ENCODE results near the gene LYZL1. TPM values are rescaled to one million over a fixed set of nuclear protein-coding genes. Genes with fewer than 3 reads are reported as not detected.

LYZL1 gene
- total RNA-seq, 1 experiment from 2014 or later: not detected

- H4K20me1 ChIP-seq (ENCODE audit: insufficient read depth): no peaks in the 10 kb centered on the region
- no peak overlapping the region for H3K9ac ChIP-seq (ENCODE audit: low read length)
- H3K79me2 ChIP-seq (ENCODE audit: insufficient read depth, low read length): no peaks in the 10 kb centered on the region
- no peaks in the 10 kb centered on the region for H3K4me1 ChIP-seq (ENCODE audit: control insufficient read depth in 1 of 2, insufficient read depth in 2 of 2, low read length in 2 of 2)
- ChIA-PET RAD21 (ENCODE audit: low non-redundant PET in 1 of 2, low total read pairs in 2 of 2, uncharacterized antibody in 2 of 2, unreplicated experiment in 2 of 2) (no interaction called here), POLR2A (no interaction called here), CTCF (no interaction called here)
- no peaks in the 10 kb centered on the region for H3K9me3 ChIP-seq (ENCODE audit: control insufficient read depth in 1 of 2, insufficient read depth in 1 of 2, low read depth in 1 of 2, low read length in 2 of 2)
- H3K4me3 ChIP-seq (replicated peaks in 1 of 2; ENCODE audit: low read depth in 1 of 2, low read length in 2 of 2): no peak overlapping the region
- H3K27me3 ChIP-seq (ENCODE audit: insufficient read depth, low read length): peaks cover 4% of the 10 kb centered on the region; the same call in 1 of the 2 replicates
- no peak for ATAC-seq
- TF ChIP-seq, protein P1, sequence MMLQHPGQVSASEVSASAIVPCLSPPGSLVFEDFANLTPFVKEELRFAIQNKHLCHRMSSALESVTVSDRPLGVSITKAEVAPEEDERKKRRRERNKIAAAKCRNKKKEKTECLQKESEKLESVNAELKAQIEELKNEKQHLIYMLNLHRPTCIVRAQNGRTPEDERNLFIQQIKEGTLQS (IDR thresholded peaks at IDR 0.05): no peak
- TF ChIP-seq CEBPB (IDR thresholded peaks at IDR 0.05; ENCODE audit: low read depth) (no peak), EZH2phosphoT487 (IDR thresholded peaks at IDR 0.05; ENCODE audit: borderline replicate concordance) (no peak), POLR2A (IDR thresholded peaks at IDR 0.05; ENCODE audit: borderline replicate concordance, extremely low read depth, insufficient read depth, insufficient read length) (no peak), SP1 (IDR thresholded peaks at IDR 0.05; ENCODE audit: low read depth) (no peak), ZFX (IDR thresholded peaks at IDR 0.05) (no peak)
- TF ChIP-seq, protein P2, sequence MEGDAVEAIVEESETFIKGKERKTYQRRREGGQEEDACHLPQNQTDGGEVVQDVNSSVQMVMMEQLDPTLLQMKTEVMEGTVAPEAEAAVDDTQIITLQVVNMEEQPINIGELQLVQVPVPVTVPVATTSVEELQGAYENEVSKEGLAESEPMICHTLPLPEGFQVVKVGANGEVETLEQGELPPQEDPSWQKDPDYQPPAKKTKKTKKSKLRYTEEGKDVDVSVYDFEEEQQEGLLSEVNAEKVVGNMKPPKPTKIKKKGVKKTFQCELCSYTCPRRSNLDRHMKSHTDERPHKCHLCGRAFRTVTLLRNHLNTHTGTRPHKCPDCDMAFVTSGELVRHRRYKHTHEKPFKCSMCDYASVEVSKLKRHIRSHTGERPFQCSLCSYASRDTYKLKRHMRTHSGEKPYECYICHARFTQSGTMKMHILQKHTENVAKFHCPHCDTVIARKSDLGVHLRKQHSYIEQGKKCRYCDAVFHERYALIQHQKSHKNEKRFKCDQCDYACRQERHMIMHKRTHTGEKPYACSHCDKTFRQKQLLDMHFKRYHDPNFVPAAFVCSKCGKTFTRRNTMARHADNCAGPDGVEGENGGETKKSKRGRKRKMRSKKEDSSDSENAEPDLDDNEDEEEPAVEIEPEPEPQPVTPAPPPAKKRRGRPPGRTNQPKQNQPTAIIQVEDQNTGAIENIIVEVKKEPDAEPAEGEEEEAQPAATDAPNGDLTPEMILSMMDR (IDR thresholded peaks at IDR 0.05 in 2 of 3, conservative IDR thresholded peaks at IDR 0.05 in 1 of 3; ENCODE audit: borderline replicate concordance in 1 of 3, insufficient read depth in 1 of 3, low read depth in 2 of 3, low read length in 2 of 3): no peak
- TF ChIP-seq, protein P3, sequence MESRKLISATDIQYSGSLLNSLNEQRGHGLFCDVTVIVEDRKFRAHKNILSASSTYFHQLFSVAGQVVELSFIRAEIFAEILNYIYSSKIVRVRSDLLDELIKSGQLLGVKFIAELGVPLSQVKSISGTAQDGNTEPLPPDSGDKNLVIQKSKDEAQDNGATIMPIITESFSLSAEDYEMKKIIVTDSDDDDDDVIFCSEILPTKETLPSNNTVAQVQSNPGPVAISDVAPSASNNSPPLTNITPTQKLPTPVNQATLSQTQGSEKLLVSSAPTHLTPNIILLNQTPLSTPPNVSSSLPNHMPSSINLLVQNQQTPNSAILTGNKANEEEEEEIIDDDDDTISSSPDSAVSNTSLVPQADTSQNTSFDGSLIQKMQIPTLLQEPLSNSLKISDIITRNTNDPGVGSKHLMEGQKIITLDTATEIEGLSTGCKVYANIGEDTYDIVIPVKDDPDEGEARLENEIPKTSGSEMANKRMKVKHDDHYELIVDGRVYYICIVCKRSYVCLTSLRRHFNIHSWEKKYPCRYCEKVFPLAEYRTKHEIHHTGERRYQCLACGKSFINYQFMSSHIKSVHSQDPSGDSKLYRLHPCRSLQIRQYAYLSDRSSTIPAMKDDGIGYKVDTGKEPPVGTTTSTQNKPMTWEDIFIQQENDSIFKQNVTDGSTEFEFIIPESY (IDR thresholded peaks at IDR 0.05; ENCODE audit: extremely low read depth, insufficient replicate concordance, low read length): no peak
- no peaks in the 10 kb centered on the region for H3K36me3 ChIP-seq (ENCODE audit: control insufficient read depth in 1 of 2, insufficient read depth in 2 of 2, low read length in 2 of 2)
- no TSS peak for BruUV-seq (replicated peaks)
- no peak overlapping the region for H2AFZ ChIP-seq (ENCODE audit: low read depth, low read length, poor library complexity, severe bottlenecking)
- no peak overlapping the region for H3K4me2 ChIP-seq (ENCODE audit: low read length)
- no peak overlapping the region for H3K27ac ChIP-seq (ENCODE audit: low read depth, low read length)
- no peaks in the 10 kb centered on the region for H3K9me2 ChIP-seq (ENCODE audit: insufficient read depth)
- intact Hi-C loops (cut with micrococcal nuclease): no loop called here
- DNase-seq (ENCODE audit: low read depth, low spot score): no peak
Observed at GRCh38 chr10:29322918-29323317, 34.0 kb downstream of the LYZL1 start.
